ENCODE data around the gene CAD. TPM values are rescaled to one million over a fixed set of nuclear protein-coding genes. Genes with fewer than 3 reads are reported as not detected.
A peak's percentile ranks its signal among the peaks of the same experiment; 100 is the strongest.

Gene CAD
- total RNA-seq, 2 experiments from 2014 or later = 125 to 127 TPM

GRCh38 chr2:27216416-27217137 is 592 bp upstream of the CAD start:
- H3K9me3 Mint-ChIP-seq = no peaks in the 10 kb centered on the region
- ChIA-PET CTCF (interaction anchor here (1.1 kb wide), 1 partner anchor 63 kb away, joined by 4 read pairs; no protein-coding TSS in a partner anchor), POLR2A (interaction anchor here (1.5 to 3.8 kb wide), 4 partner anchors 9 to 135 kb away, joined by 3 to 10 read pairs (median 4); no protein-coding TSS in a partner anchor)

GRCh38 chr2:27218614-27219013 is 1.4 kb downstream of the CAD start:
- TF ChIP-seq CTCF (IDR thresholded peaks at IDR 0.05) = no peak
- Mint-ChIP-seq H3K4me3 (peak overlapping the region; percentile 93), H3K36me3 (ENCODE audit: low read depth) (peaks cover 70% of the 10 kb centered on the region), H3K9me3 (no peaks in the 10 kb centered on the region), H3K27ac (peak overlapping the region; percentile 48), H3K4me1 (ENCODE audit: low read depth) (peaks cover 47% of the 10 kb centered on the region), H3K27me3 (no peaks in the 10 kb centered on the region)
- ATAC-seq (no peak), DNase-seq (no peak)
- POLR2A ChIA-PET = interaction anchor here (0.6 to 3.8 kb wide), 6 partner anchors 23 to 168 kb away, joined by 3 to 10 read pairs (median 4); no protein-coding TSS in a partner anchor
- CTCF ChIA-PET = interaction anchor here (0.8 to 2.2 kb wide), 4 partner anchors 36 to 84 kb away, joined by 3 to 7 read pairs (median 4); no protein-coding TSS in a partner anchor
- intact Hi-C loops (cut with micrococcal nuclease) = loop anchor here (10.0 kb wide), 1 partner anchor 124 kb away; no protein-coding TSS in a partner anchor

More at GRCh38 chr2:27216416-27217137, 592 bp upstream of the CAD start:
- DNase-seq (no peak), ATAC-seq (no peak)
- TF ChIP-seq CTCF (IDR thresholded peaks at IDR 0.05) = no peak
- H3K36me3 Mint-ChIP-seq (ENCODE audit: low read depth) = peaks cover 59% of the 10 kb centered on the region
- H3K27me3 Mint-ChIP-seq = no peaks in the 10 kb centered on the region
- H3K4me1 Mint-ChIP-seq (ENCODE audit: low read depth) = peaks cover 50% of the 10 kb centered on the region
- intact Hi-C loops (cut with micrococcal nuclease) = loop anchor here (10.0 kb wide), 1 partner anchor 122 kb away; no protein-coding TSS in a partner anchor
- peak overlapping the region; percentile 93 for H3K4me3 Mint-ChIP-seq
- peak overlapping the region; percentile 88 for H3K27ac Mint-ChIP-seq

- Mint-ChIP-seq H3K4me3 (peak overlapping the region; percentile 93), H3K27ac (no peak overlapping the region), H3K4me1 (ENCODE audit: low read depth) (peaks cover 44% of the 10 kb centered on the region), H3K9me3 (no peaks in the 10 kb centered on the region), H3K36me3 (ENCODE audit: low read depth) (peaks cover 70% of the 10 kb centered on the region), H3K27me3 (no peaks in the 10 kb centered on the region)
- no peak for ATAC-seq
- no peak for DNase-seq
- CTCF ChIA-PET = interaction anchor here (0.8 to 2.2 kb wide), 6 partner anchors 8 to 84 kb away, joined by 3 to 7 read pairs (median 4); no protein-coding TSS in a partner anchor
- no peak for TF ChIP-seq CTCF (IDR thresholded peaks at IDR 0.05)
- intact Hi-C loops (cut with micrococcal nuclease) = loop anchor here (10.0 kb wide), 1 partner anchor 124 kb away; no protein-coding TSS in a partner anchor
- POLR2A ChIA-PET = interaction anchor here (1.2 to 3.8 kb wide), 4 partner anchors 13 to 169 kb away, joined by 3 to 10 read pairs (median 5); no protein-coding TSS in a partner anchor
Observed at GRCh38 chr2:27219091-27219490, 1.9 kb downstream of the CAD start.

- H3K9me3 Mint-ChIP-seq = no peaks in the 10 kb centered on the region
- intact Hi-C loops (cut with micrococcal nuclease) = no loop called here
- H3K4me1 Mint-ChIP-seq (ENCODE audit: low read depth) = peaks cover 41% of the 10 kb centered on the region
- H3K36me3 Mint-ChIP-seq (ENCODE audit: low read depth) = peaks cover 78% of the 10 kb centered on the region
- ChIA-PET POLR2A (interaction anchor here (0.7 to 3.8 kb wide), 6 partner anchors 10 to 170 kb away, joined by 3 to 10 read pairs (median 4); partner anchors contain the start of gene KHK), CTCF (interaction anchor here (0.6 to 2.2 kb wide), 5 partner anchors 9 to 83 kb away, joined by 3 to 7 read pairs (median 4); no protein-coding TSS in a partner anchor)
- peak overlapping the region; percentile 3 for H3K4me3 Mint-ChIP-seq
- no peak for TF ChIP-seq CTCF (IDR thresholded peaks at IDR 0.05)
- no peak overlapping the region for H3K27ac Mint-ChIP-seq
- DNase-seq (no peak), ATAC-seq (no peak)
- no peaks in the 10 kb centered on the region for H3K27me3 Mint-ChIP-seq
Observed at GRCh38 chr2:27220091-27220490, 2.9 kb downstream of the CAD start.
